Common myeloid progenitor, CD34-positive (primary cell): ENCODE results near the gene GIGYF1.
"Not testable (repeated sequence)": the region's sequence is repeated elsewhere in the genome, so short reads cannot be mapped to it uniquely, and the experiment has no call there.

Experiments
- CTCF ChIA-PET: fragments of 350-600 bp; sonication (Branson Sonifier 250); formaldehyde crosslinking; loops from one replicate; lab custom pipeline; 2021; ENCODE audit warnings: antibody characterized with exemption; lab: Charles Lee
- POLR2A ChIA-PET: fragments of 350-600 bp; sonication (Branson Sonifier 250); formaldehyde crosslinking; loops from one replicate; lab custom pipeline; 2021; ENCODE audit warnings: antibody characterized with exemption; lab: Charles Lee
- DNase-seq, 3 donors: peaks; one replicate each; pipeline versions ENCODE4 v3.0.0 to v3.0.0-alpha.2; 2013
- H3K27ac ChIP-seq, 2 experiments: 1 replicate in 1 of 2; 2 replicates in 1 of 2; pipeline ENCODE4 v1.7.0; 2013; ENCODE audit warnings: inconsistent platforms in 2 of 2, low read length in 2 of 2, mild to moderate bottlenecking in 2 of 2, low read depth in 1 of 2, moderate library complexity in 1 of 2; ENCODE audit not compliant: severe bottlenecking in 2 of 2, insufficient read depth in 1 of 2, poor library complexity in 1 of 2
- H3K27me3 ChIP-seq, 5 experiments: replicated peaks in 2 of 5; 1 replicate in 3 of 5; 2 replicates in 2 of 5; pipeline versions ENCODE4 v1.6.1 to v1.7.0; 2013; ENCODE audit warnings: low read length in 4 of 5, mild to moderate bottlenecking in 2 of 5, moderate library complexity in 2 of 5, inconsistent platforms in 1 of 5; ENCODE audit not compliant: insufficient read depth in 5 of 5, control insufficient read depth in 4 of 5
- H3K36me3 ChIP-seq, 4 experiments: 1 replicate in 2 of 4; 2 replicates in 2 of 4; pipeline versions ENCODE4 v1.6.1 to v1.7.0; 2013; ENCODE audit warnings: low read length in 3 of 4, control low read depth in 1 of 4, mild to moderate bottlenecking in 1 of 4; ENCODE audit not compliant: control insufficient read depth in 4 of 4, insufficient read depth in 4 of 4
- H3K4me1 ChIP-seq, 4 experiments: 1 replicate in 3 of 4; 2 replicates in 1 of 4; pipeline versions ENCODE4 v1.6.1 to v1.7.1; 2013; ENCODE audit warnings: low read length in 3 of 4, mild to moderate bottlenecking in 3 of 4, control low read depth in 1 of 4, inconsistent platforms in 1 of 4, moderate library complexity in 1 of 4; ENCODE audit not compliant: control insufficient read depth in 4 of 4, insufficient read depth in 4 of 4; ENCODE audit errors: control extremely low read depth in 1 of 4
- H3K4me3 ChIP-seq, 7 experiments: 1 replicate in 4 of 7; 2 replicates in 3 of 7; pipeline versions ENCODE4 v1.5.1 to v1.7.0; 2013; ENCODE audit warnings: mild to moderate bottlenecking in 7 of 7, low read length in 6 of 7, moderate library complexity in 6 of 7, inconsistent platforms in 2 of 7, low read depth in 2 of 7, control low read depth in 1 of 7; ENCODE audit not compliant: insufficient read depth in 4 of 7, control insufficient read depth in 1 of 7; ENCODE audit errors: extremely low read depth in 1 of 7
- H3K9me3 ChIP-seq, 5 experiments: 1 replicate in 4 of 5; 2 replicates in 1 of 5; pipeline versions ENCODE4 v1.6.1 to v1.7.1; 2013; ENCODE audit warnings: low read length in 4 of 5, mild to moderate bottlenecking in 2 of 5, inconsistent platforms in 1 of 5, low read depth in 1 of 5, moderate library complexity in 1 of 5; ENCODE audit not compliant: control insufficient read depth in 4 of 5, insufficient read depth in 2 of 5; ENCODE audit errors: control extremely low read depth in 1 of 5
- WGBS: methylation state at CpG from one replicate; pipeline ENCODE4 v1.1.5; 2013; ENCODE audit not compliant: insufficient coverage; 5-methylcytosine and 5-hydroxymethylcytosine counted together

The GIGYF1 gene

GRCh38 chr7:100673942-100674410 is 20.1 kb downstream of the GIGYF1 start:
- Histone ChIP-seq H3K9me3 (no peaks in the 10 kb centered on the region), H3K27me3 (no peaks in the 10 kb centered on the region), H3K27ac (peak overlapping the region; percentile 91 to 95), H3K4me3 (peak overlapping the region; percentile 65 to 96 (median 89)), H3K36me3 (peaks cover 0 to 27% (median 23%) of the 10 kb centered on the region in 4 experiments), H3K4me1 (peaks cover 0 to 19% (median 13%) of the 10 kb centered on the region in 4 experiments)
- ChIA-PET POLR2A (interaction anchor here (0.9 to 1.0 kb wide), 2 partner anchors 9 to 245 kb away, joined by 3 read pairs; partner anchors contain the start of gene MEPCE), CTCF (interaction anchor here (1.1 to 7.6 kb wide), 2 partner anchors 16 to 30 kb away, joined by 3 to 80 read pairs; partner anchors contain the start of gene GIGYF1)
- peak in 2 of 3 donors; percentile 41 to 50 for DNase-seq
- 0% methylated on average over 20 of the region's 34 CpGs for WGBS

DNA sequence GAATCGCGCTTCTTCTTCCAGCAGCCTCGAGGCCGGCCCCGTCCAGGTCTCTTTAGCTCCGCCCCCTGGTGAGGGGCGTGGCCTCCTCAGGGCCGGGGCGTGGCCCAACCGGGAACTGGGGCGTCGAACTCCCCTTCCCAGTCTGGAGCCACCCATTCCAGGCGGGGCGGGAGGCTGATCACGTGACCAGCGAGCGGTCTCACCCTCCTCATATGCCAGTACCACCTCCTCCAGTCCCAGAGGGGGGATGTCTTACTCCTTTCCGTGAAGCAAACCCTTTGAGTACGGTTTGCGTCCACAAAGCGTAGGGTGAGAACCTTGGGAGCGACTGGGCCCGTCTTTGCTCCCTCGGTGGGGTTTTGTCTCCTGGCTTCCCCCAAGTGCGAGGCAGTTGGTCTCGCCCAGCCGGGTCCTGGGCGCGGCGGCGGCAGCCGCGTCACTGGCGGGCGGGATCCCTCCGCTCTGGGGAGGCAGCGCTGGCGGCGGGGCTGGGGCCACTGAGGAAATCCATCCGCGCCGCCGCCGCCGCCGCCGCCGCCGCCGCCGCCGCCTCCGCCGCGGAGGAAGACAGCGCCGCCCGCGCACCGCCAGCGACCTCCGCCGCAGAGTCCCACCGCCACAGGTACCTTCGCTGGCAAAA is 20.6 kb downstream of the GIGYF1 start, which contains the start of gene GNB2:
Gene GNB2, plus strand, starts transcription at position 439 of the 640 bp plus-strand sequence. CDS start 2,526 bp downstream, outside the sequence.
- peaks cover 0 to 21% (median 19%) of the 10 kb centered on the region in 4 experiments for H3K36me3 ChIP-seq
- peaks cover 0 to 19% (median 13%) of the 10 kb centered on the region in 4 experiments for H3K4me1 ChIP-seq
- peak; percentile 99 to 100 (median 99) for DNase-seq
- H3K27ac ChIP-seq: peak within 1 kb of the TSS; percentile 91 to 95
- ChIA-PET POLR2A (interaction anchor here (0.6 to 1.0 kb wide), 6 partner anchors 10 to 589 kb away, joined by 3 to 6 read pairs (median 4); partner anchors contain the start of gene GIGYF1), CTCF (interaction anchor here (0.6 to 1.9 kb wide), 5 partner anchors 39 to 519 kb away, joined by 3 to 7 read pairs (median 4); no protein-coding TSS in a partner anchor)
- H3K4me3 ChIP-seq: peak within 1 kb of the TSS; percentile 65 to 96 (median 89)
- 0% methylated on average over 21 of the region's 65 CpGs for WGBS
- H3K9me3 ChIP-seq: no peaks in the 10 kb centered on the region
- H3K27me3 ChIP-seq: no peaks in the 10 kb centered on the region

DNA sequence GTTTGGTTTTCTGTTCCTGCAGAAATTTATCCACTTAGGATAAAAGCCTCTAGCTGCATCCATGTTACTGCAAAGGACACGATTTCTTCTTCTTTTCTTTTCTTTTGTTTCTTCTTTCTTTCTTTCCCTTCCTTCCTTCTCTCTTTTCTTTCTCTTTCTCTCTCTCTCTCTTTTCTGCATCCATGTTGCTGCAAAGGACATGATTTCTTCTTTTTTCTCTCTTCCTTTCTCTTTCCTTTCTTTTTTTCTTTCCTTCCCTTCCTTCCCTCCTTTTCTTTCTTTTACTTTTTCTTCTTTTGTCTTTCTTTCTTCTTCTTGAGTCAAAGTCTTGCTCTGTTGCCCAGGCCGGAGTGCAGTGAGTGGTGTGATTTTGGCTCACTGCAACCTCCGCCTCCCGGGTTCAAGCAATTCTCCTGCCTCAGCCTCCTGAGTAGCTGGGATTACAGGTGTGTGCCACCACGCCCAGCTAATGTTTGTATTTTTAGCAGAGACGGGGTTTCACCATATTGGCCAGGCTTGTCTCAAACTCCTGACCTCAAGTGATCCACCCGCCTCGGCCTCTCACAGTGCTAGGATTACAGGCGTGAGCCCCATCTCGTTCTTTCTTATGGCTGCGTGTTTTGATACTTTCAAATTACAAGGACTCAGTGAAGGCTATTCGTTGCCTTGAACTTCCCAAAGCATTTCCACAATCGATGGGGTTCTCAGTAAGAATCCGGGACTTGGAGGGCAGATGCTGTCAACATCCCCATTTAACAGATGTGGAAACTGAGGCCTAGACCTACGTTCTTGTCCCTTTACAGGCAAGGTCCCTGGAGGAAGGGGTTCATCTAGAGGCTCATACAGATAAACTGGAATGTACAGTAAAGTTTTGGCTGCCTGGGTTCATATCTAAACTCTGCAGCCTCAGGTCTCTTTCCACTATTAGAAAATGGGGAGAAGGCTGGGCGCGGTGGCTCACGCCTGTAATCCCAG is 22.4 kb downstream of the GIGYF1 start:
- 93% methylated on average over 14 of the region's 18 CpGs for WGBS
- POLR2A ChIA-PET: no interaction called here
- H3K27me3 ChIP-seq: no peaks in the 10 kb centered on the region
- H3K4me3 ChIP-seq: no peak overlapping the region
- H3K9me3 ChIP-seq: no peaks in the 10 kb centered on the region
- no peak overlapping the region for H3K27ac ChIP-seq
- CTCF ChIA-PET: interaction anchor here (0.6 to 1.9 kb wide), 3 partner anchors 39 to 180 kb away, joined by 3 to 7 read pairs (median 3); no protein-coding TSS in a partner anchor
- H3K4me1 ChIP-seq: peaks cover 0 to 19% (median 13%) of the 10 kb centered on the region in 4 experiments
- DNase-seq: no peak
- H3K36me3 ChIP-seq: peaks cover 0 to 4% (median 2%) of the 10 kb centered on the region in 4 experiments

DNA sequence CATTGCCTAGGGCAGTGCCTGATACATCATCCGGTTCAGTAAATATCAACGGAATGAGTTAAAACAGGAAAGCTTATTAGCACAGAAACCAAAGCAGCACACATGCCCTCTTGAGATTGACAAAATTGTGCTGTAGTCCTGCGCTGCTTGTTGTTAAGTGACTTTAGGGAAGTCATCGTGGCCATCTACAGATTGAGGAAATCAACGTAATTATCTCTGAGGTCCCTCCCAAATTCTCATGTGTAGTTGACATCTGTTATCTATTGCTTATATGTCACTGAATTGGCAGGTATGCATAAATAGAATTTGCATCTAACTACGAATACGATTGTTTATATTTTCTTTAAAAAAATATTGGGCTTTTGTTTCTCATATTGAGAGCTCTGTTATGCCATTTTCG is 24.0 kb downstream of the GIGYF1 start:
- ChIA-PET POLR2A (no interaction called here), CTCF (interaction anchor here (1.3 to 1.6 kb wide), 3 partner anchors 10 to 37 kb away, joined by 3 to 6 read pairs (median 3); no protein-coding TSS in a partner anchor)
- Histone ChIP-seq H3K36me3 (no peaks in the 10 kb centered on the region), H3K27me3 (no peaks in the 10 kb centered on the region), H3K4me1 (peaks cover 0 to 11% (median 7%) of the 10 kb centered on the region in 4 experiments), H3K4me3 (no peak overlapping the region), H3K9me3 (no peaks in the 10 kb centered on the region), H3K27ac (no peak overlapping the region)
- 50% methylated on average over 5 of the region's 8 CpGs for WGBS
- peak in 2 of 3 donors; percentile 31 to 40 for DNase-seq

DNA sequence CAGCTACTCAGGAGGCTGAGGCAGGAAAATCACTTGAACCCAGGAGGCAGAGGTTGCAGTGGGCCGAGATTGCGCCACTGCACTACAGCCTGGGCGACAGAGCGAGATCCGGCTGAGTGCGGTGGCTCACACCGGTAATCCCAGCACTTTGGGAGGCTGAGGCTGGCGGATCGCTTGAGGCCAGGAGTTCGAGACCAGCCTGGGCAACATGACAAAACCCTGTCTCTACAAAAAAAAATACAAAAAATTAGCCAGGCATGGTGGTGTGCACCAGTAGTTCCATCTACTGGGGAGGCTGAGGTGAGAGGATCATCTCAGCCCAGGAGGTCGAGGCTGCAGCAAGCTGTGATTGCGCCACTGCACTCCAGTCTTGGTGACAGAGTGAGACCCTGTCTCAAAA is 24.9 kb downstream of the GIGYF1 start:
- DNase-seq, H3K4me1 ChIP-seq, H3K27me3 ChIP-seq, POLR2A ChIA-PET, H3K9me3 ChIP-seq, H3K27ac ChIP-seq, H3K36me3 ChIP-seq, H3K4me3 ChIP-seq: not testable (repeated sequence)
- 92% methylated on average over 9 of the region's 12 CpGs for WGBS
- CTCF ChIA-PET: interaction anchor here (1.6 kb wide), 1 partner anchor 11 kb away, joined by 6 read pairs; no protein-coding TSS in a partner anchor

GRCh38 chr7:100668069-100668449 is 26.0 kb downstream of the GIGYF1 start:
- no peaks in the 10 kb centered on the region for H3K9me3 ChIP-seq
- H3K27me3 ChIP-seq: no peaks in the 10 kb centered on the region
- no peaks in the 10 kb centered on the region for H3K36me3 ChIP-seq
- H3K4me1 ChIP-seq: peaks cover 0 to 5% (median 1%) of the 10 kb centered on the region in 4 experiments
- no peak overlapping the region for H3K4me3 ChIP-seq
- POLR2A ChIA-PET: no interaction called here
- CTCF ChIA-PET: interaction anchor here (0.9 to 1.3 kb wide), 3 partner anchors 35 to 54 kb away, joined by 3 to 5 read pairs (median 3); no protein-coding TSS in a partner anchor
- no peak for DNase-seq
- no peak overlapping the region for H3K27ac ChIP-seq
- WGBS: 100% methylated on average over 1 of the region's 2 CpGs
